Liver (tissue), 3 donors: ENCODE measurements around the gene PMFBP1.

Source experiments
- CTCF ChIP-seq: fragments of 150-350 bp; IDR thresholded peaks from 2 replicates; pipeline ENCODE4 v1.5.1; 2017; ENCODE audit warnings: improper control_type of control experiment, low read depth, low read length; ENCODE audit not compliant: missing input control
- GABPA ChIP-seq, 2 donors: IDR thresholded peaks in 1 of 2; conservative IDR thresholded peaks in 1 of 2; 2 replicates each; pipeline ENCODE4 v1.6.1; 2016; ENCODE audit warnings: antibody characterized with exemption in 2 of 2, mild to moderate bottlenecking in 1 of 2, moderate library complexity in 1 of 2
- MAX ChIP-seq: IDR thresholded peaks from 2 replicates; pipeline ENCODE4 v1.6.1; 2016; ENCODE audit warnings: antibody characterized with exemption
- TAF1 ChIP-seq: conservative IDR thresholded peaks from 2 replicates; pipeline ENCODE4 v1.6.1; 2016; ENCODE audit warnings: antibody characterized with exemption, mild to moderate bottlenecking
- donor health status: healthy.
- donor health status: healthy.

DNA sequence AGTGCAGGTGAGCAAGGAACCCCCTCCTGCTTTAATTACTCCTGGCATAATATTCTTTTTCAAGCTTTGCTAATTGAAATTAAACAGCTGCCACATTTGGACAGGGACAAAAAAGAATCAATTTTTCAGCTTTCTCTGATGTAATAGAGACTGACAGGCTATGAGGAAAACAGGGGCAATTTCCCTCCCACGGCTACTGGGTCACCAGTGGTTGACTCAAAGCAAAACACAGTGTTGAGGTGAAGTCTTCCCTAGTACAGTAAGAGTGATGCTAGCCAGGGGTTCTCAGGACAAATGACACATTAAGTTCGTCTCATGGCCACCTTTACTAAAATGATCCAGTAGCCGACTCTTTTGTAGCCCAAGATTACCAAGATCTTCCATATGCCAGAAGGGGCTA is 38.6 kb upstream of the PMFBP1 start:
- TF ChIP-seq MAX (no peak), CTCF (no peak), TAF1 (no peak), GABPA (IDR thresholded peaks at IDR 0.05 in 1 of 2, conservative IDR thresholded peaks at IDR 0.05 in 1 of 2) (no peak)
